K562 treated with DMSO at 1 percent for 12 hours (cell line): ENCODE measurements around the gene KCNN1. TPM values are rescaled to one million over a fixed set of nuclear protein-coding genes. Genes with fewer than 3 reads are reported as not detected.

Experiments used
- total RNA-seq: library from RNA; unstranded; fragments of 300-600 nt; gene quantifications from 2 replicates; pipeline ENCODE4 v1.2.3, GENCODE V29; 2022; ENCODE audit not compliant: insufficient read depth

The KCNN1 gene
- total RNA-seq: 4.4 and 17.3 TPM in 2 replicates

DNA sequence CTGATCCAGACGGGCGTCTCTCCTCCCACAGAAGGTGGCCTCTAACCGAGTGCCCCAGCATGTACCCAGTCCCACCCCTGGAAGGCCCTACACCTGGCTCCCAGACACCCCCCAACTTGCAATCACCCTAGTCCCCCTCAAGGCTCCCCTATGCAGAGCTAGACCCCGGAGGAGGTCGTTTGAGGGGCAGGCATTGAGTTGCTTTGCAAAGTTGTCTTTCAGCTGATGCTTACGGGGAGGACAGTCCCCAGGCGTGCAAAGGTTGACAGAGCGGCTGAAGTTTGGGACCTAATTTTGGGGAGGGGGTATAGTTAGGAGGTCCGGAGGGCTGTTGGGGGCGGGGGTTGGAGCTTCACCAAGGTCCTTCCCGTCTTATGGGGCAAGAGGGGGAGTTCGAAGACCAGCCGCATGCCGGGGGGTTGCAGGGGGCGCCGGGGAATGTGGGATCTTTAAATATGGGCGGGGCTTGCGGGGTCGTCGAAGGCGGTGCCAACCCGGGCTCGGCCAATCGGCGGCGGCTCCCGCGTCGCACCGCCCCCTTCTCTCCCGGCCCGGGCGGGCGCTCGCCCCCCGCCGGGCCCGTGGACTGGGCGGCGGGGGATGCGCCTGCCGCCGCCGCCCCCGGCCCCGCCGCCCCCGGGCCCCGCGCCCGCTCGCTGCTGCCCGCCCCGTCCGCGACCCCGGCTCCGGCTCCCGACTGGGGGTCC lies at the start of gene KCNN1:
TSS of gene KCNN1 (plus strand) at position 558 of the 707 bp plus-strand sequence. CDS start 6,782 bp downstream, outside the sequence.

DNA sequence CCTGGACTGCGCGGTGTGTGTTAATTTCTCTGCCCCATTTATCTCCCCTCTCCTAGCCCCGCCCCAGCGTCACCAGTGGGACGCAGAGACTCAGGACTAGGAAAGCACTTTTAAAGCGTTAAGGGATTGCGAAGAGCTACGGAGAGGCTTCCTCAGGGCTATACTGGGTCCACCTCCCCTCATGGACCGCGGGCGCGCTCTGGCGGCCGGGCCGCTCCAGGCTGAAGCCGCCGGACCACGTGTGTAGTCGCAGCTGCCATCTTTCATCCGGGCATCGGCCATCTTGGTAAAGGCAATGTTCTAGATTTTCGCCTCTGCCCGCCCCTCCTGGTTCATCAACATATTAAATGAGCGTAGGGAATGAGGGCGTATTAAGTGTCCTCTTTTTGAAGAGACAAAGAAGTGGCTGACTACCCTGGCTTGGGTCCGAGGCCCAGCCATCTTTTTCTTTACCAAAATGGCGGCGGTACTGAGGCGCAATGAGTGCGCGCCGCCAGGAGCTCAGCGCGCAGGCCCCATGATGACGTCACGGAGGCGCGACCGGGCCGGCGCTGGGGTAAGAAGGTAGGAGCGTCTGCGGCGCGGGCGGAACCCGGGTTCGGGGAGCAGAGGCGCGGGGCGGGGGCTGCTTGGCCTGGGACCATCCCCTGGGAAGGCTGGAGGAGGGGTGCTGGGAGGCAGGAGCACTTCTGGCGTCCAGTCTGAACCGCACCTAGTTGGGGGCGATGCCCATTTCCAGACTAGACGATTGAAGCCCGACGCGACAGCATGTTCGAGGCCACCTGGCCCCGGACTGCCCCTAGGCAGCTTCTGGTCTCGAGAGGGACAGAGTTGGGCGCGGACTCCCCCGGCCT lies 34.2 kb upstream of the KCNN1 start, which contains the start of gene CCDC124:
TSS of gene CCDC124 (plus strand) at position 531 of the 854 bp plus-strand sequence. CDS start 3,406 bp downstream, outside the sequence.

GRCh38 chr19:18007917-18008673 lies 41.2 kb downstream of the KCNN1 start, which contains the start of gene ARRDC2:
Gene ARRDC2 (plus strand): TSS chr19:18008170. CDS start chr19:18008311, 141 bp downstream.

Other genes starting within 250 kb of the KCNN1 start
- 72.4 and 81.5 TPM in 2 replicates for gene MAP1S, start 247.6 kb upstream of the KCNN1 start, total RNA-seq
- gene FCHO1, start 215.6 kb upstream of the KCNN1 start, total RNA-seq: 21.7 and 33.6 TPM in 2 replicates
- not detected in 2 replicates for gene B3GNT3, start 172.0 kb upstream of the KCNN1 start, total RNA-seq
- not detected in 2 replicates for gene INSL3, start 145.6 kb upstream of the KCNN1 start, total RNA-seq
- gene JAK3, start 119.1 kb upstream of the KCNN1 start, total RNA-seq: 0.10 TPM in 1 of 2 replicates, not detected in the other
- gene RPL18A, start 107.2 kb upstream of the KCNN1 start, total RNA-seq: 7,109 and 9,729 TPM in 2 replicates
- gene SLC5A5, start 95.2 kb upstream of the KCNN1 start, total RNA-seq: not detected in 2 replicates
- 99.3 and 108 TPM in 2 replicates for gene CCDC124, start 34.1 kb upstream of the KCNN1 start, total RNA-seq
- 20.7 and 27.8 TPM in 2 replicates for gene ARRDC2, start 41.1 kb downstream of the KCNN1 start, total RNA-seq
- not detected in 2 replicates for gene IL12RB1, start 119.8 kb downstream of the KCNN1 start, total RNA-seq
- 4.6 and 13.5 TPM in 2 replicates for gene MAST3, start 130.7 kb downstream of the KCNN1 start, total RNA-seq
- gene PIK3R2, start 186.1 kb downstream of the KCNN1 start, total RNA-seq: 5.0 and 19.5 TPM in 2 replicates
- gene IFI30, start 206.7 kb downstream of the KCNN1 start, total RNA-seq: 92.4 and 92.6 TPM in 2 replicates
- 46.3 and 49.7 TPM in 2 replicates for gene MPV17L2, start 226.1 kb downstream of the KCNN1 start, total RNA-seq
- 1.8 and 3.7 TPM in 2 replicates for gene RAB3A, start 236.9 kb downstream of the KCNN1 start, total RNA-seq